ENCODE results near the gene AIP.

The AIP gene

DNA sequence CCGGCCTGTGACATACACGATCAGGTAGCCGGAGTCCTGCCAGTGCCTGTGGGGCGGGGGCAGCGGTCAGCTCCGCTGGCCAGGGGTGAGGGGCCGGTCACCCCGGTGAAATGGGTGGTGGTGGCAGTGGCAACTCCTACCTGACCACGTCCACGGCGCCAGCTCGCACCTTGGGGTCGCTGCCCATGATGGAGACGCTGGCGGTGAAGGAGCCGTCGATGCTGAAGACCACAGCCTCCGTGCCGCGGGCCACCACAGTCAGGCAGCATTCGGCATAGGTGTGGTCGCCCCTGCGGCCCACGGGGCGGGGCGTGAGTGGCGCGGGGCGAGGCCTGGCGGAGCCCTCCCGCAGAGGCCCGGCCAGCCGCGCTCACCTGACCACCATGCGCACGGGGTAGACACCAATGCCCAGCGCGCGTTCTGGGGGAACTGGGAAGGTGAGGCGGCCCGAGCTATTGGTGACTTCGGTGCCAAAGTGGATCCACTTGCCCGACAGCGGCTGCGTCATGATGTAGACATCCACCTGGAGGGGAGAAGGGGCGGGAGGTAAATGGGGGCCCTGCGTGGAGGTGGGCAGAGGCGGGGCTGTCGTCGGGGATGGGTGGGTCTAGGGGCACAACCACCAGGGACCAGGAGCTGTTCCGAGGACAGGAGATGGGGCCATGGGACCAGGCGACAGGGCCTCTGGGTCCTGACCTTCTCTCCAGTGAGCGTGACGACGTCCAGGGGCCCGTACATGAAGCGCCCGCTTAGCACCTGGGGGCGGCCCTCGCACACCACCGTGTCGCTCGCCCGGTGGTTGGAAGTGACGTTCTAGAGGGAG lies 10.9 kb downstream of the AIP start:
- no peak for DNase-seq (ENCODE audit: low read depth)

- DNase-seq (ENCODE audit: low read depth), result no peak
Observed at GRCh38 chr11:67494371-67495233, 11.8 kb downstream of the AIP start.

GRCh38 chr11:67495234-67496005 lies 12.6 kb downstream of the AIP start:
- no peak for DNase-seq (ENCODE audit: low read depth)

DNA sequence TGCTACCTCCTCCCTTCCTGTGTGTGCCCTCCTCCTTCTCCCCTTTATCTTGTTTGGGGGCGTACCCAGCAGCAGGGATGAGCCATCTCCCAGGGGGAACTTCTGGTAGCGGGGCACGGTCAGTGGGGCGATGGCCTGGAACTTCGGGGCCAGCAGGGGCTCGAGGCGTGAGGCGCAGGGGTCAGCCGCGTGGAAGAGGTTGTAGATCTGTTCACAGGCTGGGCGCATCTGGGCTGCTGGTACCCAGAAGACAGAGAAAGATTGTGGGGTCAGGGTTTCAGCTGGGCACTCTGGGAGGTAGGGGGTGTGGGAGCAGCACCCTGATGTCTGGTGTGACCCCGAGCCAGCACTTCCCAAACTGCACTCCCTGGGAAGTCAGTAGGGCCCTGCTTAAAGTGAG lies 13.3 kb downstream of the AIP start:
- DNase-seq (ENCODE audit: low read depth), result no peak

DNA sequence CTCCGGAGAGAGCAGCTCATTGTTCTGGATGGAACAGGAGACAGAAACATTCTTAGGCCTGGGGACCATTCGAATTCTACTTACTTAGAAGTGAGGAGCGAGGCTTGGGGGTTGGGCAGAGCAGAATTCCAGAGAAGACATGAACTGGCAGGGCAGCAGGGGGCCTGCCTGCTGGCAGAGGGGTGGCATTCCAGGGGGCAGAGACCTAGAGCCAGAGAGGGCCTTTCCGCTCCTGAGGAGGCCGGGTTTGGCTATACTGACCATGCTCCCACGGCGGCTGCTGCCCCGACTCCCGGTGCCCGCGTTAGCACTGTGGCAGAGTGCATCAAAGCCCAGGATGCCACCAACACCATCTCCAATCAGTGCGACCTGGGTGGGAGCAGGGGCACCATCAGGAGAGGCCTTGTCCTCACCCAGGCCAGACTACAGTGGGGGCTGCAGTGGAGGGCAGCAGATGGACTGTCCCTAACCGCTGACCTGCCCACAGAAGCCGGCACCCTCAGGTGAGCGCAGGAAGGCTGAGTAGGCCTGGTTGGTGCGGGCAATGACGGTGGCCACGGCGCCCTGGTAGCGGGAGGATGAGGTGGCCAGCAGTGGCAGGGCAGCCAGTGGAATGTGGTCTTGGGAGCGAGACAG lies 14.9 kb downstream of the AIP start:
- no peak for DNase-seq (ENCODE audit: low read depth)

GRCh38 chr11:67498544-67498972 lies 15.7 kb downstream of the AIP start:
- DNase-seq (ENCODE audit: low read depth), result no peak

DNA sequence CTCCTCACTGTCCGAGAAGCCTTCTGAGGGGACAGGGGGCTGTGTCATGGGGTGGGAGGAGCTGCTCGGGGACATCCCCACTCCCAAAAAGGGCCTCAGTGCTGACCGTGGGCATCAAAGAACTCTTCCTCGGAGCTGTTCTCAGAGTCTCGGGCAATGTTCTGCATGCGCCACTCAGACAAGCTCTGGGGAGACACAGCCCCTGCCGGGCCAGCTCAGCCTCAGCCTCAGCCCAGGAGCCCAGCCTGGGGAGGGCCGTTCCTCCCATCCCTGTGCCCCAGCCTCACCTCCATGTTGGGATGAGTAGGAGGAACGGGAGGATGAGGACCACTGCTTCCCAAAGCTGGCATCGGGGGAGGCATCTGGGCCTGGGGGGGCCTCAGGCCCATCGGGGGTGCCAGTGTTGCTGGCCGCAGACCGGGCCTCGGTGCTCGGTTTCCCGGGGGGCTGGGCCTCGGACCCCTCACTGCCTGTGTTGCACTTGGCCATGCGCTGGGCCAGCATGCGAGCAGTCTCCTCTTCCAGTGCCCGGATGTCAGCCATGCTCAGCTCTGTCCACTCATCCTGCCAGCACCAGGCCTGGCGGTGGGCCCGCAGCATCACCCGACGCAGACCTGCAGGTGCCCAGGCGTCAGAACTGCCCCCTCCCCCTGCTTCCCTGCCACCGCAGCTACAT lies 17.1 kb downstream of the AIP start:
- DNase-seq (ENCODE audit: low read depth), result no peak

DNA sequence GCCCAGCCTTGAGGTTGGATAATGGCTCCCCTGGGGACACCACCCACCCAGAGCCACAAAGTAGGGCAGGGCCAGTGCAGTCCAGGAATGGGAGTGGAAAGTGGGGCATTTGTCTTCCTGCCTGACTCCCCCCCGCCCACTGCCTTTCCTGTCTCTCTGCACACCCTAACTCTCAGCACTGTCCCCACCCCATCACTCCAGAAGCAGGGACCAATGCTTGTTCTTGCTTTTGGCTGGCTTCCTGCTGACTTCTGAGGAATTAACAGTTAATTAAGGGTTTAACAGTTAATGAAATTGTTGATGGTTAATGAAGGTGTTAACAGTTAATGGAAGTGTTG lies 17.6 kb downstream of the AIP start:
- DNase-seq (ENCODE audit: low read depth), result no peak

- DNase-seq (ENCODE audit: low read depth), result no peak
Observed at GRCh38 chr11:67500831-67501715, 18.2 kb downstream of the AIP start.

DNA sequence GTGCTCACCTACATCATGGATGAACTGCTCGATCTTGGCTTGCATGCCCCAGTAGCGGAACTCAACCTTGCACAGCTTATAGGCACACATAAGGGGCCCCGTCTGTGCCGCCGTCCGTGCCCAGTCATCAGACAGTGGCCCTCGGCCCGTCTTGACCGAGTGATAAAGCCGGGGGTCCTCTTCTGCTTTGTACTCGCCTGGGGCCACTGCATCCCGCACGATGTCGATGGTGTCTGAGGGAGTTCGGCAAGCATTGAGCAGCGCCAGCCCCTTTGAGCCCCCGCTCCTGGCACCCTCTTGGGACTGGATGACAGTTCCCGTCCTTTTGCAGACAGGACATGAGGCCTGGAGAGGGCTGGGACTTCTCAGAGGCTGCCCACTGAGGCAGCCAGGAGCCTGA lies 19.0 kb downstream of the AIP start:
- no peak for DNase-seq (ENCODE audit: low read depth)

DNA sequence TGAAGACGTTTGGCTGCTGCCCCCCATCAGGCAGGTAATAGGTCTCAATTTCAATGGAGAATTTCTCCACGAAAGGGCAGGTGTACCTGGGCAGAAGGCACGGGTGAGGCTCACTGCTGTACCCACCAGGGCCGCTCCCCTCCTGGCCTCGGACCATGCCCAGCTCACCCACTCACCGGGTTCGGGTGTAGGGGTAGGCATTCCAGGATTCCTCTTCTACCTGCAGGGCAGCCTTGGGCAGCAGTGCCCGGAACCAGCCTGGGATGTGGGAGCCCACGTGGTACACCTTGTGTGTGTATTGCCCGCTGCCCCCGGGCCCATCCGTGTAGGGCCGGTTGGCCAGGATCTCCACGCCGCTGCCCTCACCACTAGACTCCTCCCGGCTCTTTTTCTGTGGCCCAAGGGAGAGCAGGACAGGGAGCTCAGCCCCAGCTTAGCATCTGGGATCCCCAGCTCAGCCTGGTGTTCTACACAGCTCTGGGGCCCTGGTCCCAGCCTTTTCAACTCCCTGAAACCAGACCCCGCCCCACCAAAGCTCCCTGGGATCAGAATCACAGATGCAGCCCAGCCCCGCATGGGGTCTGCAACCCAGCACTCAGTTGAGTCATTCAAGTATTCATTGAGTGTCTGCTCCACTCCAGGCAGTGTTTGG lies 19.6 kb downstream of the AIP start:
- DNase-seq (ENCODE audit: low read depth), result no peak

GRCh38 chr11:67503119-67504004 lies 20.5 kb downstream of the AIP start:
- DNase-seq (ENCODE audit: low read depth), result no peak

DNA sequence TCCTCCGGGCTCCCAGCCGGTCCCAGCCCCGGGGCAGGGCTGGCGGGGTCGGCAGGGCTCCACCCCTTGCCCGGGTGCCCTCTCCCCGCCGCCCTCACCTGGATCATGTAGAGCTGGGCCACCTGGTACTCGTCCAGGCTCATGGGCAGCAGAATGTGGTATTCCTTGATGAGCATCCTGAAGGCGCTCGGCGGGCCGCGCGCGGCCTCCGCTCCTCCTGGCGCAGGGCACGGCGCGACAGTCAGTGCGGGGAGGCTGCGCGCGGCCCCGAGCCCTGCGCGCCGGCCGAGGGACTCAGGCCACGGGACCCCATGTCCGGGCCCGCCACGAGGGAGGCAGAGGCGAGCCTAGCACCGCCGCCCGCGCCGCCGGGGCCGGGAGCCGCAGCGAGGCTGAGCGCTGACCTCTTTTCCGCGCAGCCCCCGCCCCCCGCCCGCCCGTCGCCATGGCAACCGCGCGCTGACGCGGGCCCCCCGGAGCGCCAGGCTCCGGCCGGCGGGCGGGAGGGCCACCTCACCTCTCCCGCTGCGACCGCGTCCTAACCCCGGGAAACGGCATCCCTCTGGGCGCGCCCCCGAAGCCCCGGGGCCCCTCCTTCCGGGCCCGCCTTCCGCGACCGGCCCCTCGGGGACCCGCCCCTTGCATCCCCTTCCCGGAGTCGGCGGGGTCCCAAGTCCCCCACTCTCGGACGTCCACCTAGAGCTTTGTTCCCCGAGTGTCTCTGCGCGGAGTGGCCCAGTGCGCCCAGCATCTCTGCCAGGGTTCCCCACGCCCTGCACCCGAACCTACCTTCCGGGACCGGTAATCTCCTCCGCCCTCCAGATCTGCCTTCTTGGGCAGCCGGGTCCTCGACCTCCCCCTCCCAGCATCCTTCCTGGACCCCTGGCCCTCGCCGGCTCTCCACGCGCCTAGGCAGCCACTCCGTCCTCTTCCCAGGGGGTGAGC lies 21.5 kb downstream of the AIP start:
- DNase-seq (ENCODE audit: low read depth), result no peak

DNA sequence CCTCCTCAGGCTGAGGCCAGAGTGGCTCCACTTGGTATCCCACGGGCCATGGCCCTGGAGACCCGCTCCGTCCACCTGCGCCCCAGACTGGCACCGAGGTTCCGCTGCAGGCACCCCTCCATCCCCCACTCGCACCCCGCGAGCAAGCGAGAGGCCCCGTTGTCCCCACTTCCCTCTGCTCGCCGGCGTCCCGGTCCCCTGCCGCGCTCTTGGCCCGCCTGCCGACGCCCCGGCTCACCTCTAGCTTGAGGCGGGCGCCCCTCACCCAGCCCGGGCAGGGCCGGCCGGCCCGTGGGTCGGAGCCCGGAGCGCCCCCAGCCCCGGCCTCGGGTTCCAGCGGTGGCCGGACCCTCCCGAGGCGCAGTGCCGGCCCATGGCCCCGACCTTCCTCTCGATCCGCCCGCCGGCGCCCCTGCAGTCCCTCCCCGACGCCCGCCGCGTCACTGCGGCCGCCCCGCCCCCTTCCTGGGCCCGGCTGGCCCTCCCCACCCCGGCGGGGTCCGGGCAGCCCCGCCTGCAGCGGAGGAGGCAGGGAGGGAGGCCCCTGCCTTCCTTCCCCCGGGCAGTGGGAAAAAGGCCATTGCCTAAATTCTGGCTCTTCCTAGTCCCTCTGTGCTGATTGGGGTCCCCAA lies 22.2 kb downstream of the AIP start, which contains the start of gene PITPNM1:
Gene PITPNM1 (minus strand): TSS at position 414 of the 632 bp plus-strand sequence. CDS start 1,183 bp downstream, outside the sequence.
- DNase-seq (ENCODE audit: low read depth), result peak; percentile 62

DNA sequence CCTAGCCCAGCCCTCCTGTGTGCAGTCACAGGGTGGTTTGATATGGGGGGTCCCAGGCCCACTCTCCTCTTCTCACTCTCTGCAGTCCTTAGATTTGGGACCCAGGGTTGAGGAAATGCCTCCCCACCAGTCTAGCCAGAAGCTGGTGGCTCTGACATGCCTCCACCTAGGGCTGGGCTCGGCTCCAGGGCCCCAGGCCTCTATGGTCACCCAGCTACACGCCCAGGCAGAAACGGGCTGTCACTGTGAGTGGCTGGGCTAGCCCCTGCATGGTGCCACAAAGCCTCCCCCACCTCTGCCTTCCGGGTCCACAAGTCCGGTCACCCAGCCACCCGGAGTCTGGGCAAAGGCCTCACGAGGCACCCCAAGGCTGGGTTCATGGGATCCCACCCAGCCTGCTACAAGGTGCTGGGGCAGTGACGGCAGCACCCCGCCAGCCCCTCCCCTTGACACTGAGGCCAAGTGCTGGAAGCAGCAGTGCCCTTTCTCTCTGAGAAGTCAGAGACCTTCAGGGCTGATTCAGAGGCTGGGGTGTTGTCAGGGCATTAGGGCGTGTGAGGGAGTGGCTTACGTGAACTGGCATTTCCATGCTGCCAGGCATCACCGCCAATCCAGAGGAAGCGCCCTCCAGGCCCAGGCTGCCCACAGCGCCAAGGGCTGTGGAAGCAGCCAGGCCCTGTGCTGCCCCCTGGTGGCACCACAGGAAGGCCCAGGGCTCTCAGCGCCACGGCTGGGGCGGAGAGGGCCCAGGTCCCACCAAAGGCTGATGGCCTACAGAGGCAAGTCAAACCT lies 23.0 kb downstream of the AIP start:
- peak; percentile 84 for DNase-seq (ENCODE audit: low read depth)

DNA sequence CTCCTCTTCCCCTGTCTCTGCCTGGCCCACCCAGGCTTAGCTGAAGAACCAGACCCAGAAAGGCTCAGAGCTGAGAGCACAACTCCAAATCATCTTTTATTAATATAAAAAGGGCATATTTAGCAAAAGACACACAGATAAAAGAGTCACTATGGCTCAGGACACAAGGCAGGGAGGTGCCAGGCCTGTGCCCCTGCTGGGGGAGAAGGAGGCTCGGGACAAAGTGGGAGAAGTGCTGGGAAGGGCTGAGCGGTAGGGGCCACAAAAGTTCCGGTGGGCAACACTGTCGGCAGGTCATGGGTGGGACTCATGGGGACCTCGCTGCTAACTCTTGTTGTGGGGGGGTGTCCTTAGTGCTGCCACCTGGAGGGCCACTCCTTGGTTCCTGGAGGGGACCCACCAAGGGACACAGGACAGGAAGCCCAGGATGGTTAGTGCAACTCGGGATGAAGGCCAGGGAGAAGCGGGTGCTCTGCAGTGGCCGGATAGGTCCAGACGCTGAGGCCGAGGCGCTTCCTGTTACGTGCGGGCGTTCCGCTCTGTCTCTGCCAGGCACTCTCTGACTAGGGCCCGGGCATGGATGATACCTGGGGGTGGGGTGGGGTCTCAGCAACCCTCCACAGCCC lies 23.7 kb downstream of the AIP start:
- DNase-seq (ENCODE audit: low read depth), result no peak

All from activated gamma-delta T cell treated with anti-CD3 and anti-CD28 coated beads, Interleukin-2, amount 50 U/mL, for 16 hours (primary cell).